ENCODE data around the gene LTO1.

Gene LTO1

DNA sequence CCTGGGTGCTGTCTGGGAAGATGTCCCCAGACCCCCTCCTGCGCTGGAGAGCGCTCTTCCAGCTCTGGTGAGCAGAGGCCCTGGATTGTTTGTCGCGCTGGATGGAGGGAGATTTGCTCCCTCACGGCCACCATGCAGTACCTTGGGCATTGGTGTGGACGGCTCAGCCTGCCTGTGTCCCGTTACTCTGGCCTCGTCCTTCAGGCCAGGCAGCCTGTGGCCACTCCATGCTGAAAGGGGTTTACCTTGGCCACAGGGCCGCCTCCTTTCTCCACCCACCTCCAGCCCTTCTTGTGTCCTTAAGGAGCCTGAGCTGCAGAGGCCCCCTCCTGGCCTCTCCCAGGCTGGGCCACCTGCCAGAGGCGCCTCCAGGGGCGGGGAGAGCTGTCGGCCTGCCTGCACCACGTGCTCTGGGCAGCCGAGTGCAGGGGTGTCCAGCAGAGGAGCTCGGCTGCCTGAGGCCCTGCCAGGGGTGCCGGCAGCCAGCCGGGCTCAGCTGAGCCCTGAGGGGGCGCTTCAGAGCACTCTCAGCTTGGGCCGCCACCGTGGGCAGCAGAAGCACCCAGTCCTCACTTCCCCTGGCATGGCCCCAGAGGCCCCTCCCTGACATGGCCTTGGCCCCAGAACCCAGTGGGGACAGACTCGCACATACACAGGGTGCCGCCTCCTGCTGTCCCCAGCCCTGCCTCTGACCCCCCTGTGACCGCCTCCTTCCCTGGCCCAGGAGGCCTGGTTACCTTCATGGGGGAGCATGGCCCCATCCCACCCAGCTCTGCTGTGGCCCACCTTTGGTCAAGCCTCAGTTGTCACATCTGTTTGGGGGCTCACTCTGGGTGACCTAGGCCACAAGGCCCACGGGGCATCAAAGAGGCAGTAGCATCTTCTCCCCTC, 30.8 kb downstream of the LTO1 start:
- no peak for DNase-seq

- DNase-seq: no peak
These were observed 31.5 kb downstream of the LTO1 start for GRCh38 chr11:69643646-69644045.

GRCh38 chr11:69642913-69643632, 32.1 kb downstream of the LTO1 start:
- DNase-seq: peak; percentile 72

DNA sequence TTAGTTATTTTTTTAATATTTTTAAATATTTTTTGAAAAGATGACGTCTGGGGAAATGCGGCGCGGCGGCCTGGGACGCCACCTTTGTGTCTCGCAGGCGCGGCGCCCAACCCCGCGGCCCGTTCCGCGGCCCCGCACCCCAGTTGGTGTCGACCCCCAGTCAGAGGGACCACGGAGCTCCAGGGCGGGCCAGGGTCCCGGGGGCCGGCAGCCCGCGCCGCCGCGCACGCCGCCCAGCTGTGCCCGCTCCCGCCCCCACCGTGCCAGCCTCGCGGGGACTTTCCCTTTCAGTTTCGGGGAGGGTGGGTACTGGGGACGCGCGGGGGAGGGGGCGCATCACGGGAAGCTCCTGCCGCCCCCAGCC, 32.6 kb downstream of the LTO1 start:
- DNase-seq: peak; percentile 69

GRCh38 chr11:69641681-69642548, 33.2 kb downstream of the LTO1 start:
- no peak for DNase-seq

DNA sequence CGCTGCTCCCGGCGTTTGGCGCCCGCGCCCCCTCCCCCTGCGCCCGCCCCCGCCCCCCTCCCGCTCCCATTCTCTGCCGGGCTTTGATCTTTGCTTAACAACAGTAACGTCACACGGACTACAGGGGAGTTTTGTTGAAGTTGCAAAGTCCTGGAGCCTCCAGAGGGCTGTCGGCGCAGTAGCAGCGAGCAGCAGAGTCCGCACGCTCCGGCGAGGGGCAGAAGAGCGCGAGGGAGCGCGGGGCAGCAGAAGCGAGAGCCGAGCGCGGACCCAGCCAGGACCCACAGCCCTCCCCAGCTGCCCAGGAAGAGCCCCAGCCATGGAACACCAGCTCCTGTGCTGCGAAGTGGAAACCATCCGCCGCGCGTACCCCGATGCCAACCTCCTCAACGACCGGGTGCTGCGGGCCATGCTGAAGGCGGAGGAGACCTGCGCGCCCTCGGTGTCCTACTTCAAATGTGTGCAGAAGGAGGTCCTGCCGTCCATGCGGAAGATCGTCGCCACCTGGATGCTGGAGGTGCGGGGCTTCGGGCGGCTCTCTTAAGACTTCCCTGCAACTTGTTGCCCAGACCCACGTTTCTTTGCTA, 34.1 kb downstream of the LTO1 start, which contains the start of gene CCND1:
TSS of gene CCND1 (plus strand) at position 162 of the 587 bp plus-strand sequence. CDS start at position 320, 158 bp downstream.
- DNase-seq: no peak

DNA sequence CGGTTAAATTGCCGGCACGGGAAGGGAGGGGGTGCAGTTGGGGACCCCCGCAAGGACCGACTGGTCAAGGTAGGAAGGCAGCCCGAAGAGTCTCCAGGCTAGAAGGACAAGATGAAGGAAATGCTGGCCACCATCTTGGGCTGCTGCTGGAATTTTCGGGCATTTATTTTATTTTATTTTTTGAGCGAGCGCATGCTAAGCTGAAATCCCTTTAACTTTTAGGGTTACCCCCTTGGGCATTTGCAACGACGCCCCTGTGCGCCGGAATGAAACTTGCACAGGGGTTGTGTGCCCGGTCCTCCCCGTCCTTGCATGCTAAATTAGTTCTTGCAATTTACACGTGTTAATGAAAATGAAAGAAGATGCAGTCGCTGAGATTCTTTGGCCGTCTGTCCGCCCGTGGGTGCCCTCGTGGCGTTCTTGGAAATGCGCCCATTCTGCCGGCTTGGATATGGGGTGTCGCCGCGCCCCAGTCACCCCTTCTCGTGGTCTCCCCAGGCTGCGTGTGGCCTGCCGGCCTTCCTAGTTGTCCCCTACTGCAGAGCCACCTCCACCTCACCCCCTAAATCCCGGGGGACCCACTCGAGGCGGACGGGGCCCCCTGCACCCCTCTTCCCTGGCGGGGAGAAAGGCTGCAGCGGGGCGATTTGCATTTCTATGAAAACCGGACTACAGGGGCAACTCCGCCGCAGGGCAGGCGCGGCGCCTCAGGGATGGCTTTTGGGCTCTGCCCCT, 34.7 kb downstream of the LTO1 start:
- no peak for DNase-seq

DNA sequence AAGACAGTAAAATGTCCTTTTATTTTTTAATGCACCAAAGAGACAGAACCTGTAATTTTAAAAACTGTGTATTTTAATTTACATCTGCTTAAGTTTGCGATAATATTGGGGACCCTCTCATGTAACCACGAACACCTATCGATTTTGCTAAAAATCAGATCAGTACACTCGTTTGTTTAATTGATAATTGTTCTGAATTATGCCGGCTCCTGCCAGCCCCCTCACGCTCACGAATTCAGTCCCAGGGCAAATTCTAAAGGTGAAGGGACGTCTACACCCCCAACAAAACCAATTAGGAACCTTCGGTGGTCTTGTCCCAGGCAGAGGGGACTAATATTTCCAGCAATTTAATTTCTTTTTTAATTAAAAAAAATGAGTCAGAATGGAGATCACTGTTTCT, 35.3 kb downstream of the LTO1 start:
- DNase-seq: no peak

DNA sequence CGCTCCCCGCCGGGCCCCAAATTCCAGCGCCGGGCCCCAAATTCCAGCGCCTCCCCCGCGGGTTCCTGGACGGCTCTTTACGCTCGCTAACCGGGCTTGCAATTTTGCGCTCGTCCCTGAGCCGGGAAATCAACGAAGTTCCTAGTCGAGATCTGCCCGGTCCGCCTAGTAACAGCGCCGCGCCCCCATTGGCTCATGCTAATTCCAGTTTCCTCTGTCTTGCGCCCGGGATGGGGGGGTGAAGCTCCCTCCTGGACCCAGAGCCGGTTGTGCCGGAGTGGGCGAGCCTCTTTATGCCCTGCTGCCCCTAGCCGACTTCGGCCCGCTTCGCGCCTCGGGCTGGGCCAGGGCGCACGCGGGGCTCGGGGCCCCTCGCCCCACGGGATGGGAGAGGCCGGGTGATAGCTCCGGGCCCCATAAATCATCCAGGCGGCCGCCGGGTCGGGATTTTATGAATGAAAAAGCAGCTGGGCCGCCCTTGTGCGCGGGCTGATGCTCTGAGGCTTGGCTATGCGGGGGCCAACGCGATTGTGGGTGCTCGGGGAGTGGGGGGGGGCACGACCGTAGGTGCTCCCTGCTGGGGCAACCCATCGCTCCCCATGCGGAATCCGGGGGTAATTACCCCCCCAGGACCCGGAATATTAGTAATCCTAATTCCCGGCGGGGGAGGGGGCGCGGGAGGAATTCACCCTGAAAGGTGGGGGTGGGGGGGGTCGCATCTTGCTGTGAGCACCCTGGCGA, 36.0 kb downstream of the LTO1 start:
- no peak for DNase-seq

- DNase-seq: no peak
These were observed 36.9 kb downstream of the LTO1 start for GRCh38 chr11:69637941-69638871.

DNA sequence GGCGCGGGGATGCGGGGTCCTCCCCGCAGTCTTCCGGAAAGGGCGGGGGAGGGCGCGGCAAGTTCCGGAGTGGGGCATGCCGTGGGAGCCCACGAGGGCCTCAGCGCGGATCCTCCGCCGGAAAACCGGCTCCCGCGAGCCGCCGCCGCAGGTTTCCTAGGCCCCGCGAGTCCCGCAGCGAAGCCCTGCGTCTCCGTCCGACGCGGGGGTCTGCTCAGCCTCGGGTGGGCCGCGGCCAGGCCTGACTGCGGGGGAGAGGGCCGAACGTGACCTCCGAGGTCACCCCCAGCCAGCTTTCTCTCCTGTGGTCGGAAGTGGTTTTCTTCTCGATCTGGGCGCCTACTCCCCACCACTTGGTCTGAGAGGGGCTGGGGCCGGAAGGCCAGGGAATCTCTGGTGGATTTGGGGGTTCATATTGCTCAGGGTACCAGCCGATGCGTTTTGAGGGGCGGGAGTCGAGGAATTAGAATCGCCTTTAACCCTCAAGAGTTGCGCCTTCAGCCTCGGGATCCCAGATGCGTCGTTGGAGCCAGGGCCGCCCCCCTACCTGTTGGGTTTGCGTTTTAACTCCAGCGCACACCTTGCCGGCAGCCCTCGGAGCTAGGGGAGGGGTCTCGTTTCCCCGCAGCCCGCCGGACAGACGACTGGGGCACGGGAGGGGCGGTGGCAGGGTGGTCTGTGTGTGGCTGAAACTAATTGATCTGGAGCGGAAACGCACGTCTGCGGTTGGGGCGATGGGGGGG, 37.8 kb downstream of the LTO1 start:
- no peak for DNase-seq

GRCh38 chr11:69636512-69637197, 38.5 kb downstream of the LTO1 start:
- DNase-seq: no peak

DNA sequence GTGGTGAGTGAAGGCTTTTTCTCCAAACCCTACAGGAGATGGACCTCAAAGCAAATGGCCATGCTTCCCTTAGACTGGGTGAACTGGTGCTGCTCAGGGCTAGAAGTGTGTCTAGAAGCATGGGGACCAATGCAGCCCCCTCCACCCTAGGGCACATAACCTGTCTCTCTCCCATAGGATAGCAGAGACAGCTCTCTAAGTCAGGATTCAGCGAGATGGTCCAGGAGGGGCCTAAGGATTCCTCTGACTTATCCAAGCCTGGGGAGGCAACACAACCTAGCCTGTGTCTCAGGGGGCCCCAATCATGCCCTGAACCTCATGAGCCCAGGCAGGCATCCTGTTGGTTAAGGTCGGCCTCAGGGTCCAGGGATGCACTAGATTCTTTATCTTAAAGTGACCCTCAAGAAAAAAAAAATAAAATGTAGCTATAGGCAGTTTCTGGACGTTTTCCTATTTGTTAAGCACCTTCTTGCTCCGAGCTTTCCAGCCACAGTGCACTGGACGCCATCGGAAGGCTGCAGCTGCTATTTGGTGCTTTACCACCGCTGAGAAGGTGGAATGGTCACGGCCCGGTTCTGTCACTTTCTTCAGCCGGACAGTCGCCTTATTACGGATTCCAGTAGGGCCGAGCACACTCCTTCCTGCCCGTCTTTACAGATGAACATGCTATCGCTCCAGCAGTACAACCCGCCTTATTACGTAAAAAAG, 39.2 kb downstream of the LTO1 start:
- DNase-seq: no peak

DNA sequence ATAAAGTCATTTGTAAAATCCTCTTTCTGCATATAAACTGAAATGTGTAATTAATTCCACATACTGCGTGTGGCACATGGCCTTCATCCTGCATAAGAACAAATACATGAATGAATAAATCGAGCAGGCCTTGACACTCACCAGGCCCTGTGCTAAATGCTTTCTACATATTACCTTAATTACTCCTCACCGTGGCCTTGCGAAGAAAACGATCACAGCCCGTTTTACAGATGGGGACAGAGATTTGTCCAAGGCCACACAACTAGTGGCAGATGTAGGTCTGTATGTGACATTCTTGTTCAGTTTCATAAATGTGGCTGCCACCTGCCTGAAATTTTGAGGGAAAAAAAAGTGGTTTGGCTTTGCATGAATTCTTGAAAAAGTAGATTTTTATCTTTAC, 40.0 kb downstream of the LTO1 start:
- no peak for DNase-seq

GRCh38 chr11:69634590-69634989, 40.6 kb downstream of the LTO1 start:
- no peak for DNase-seq

DNA sequence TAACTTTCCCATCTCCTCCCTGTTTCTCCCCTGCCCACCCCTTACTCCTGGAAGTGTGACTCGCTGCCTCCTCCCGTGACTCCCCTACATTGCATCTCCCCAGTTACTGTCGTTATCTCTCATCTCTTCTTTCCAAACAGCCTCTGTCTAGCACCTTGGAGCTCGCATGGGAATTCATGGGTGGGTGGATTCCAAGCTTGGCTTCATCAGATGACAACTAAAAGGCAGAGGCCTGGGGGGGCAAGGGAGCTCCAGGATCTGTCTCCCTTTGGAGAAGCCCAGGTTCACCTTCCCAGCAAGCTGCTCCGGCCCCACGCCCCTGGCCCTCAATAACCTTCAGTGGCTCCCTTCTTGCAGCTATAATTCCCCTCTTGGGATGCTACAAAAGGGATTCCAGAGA, 41.1 kb downstream of the LTO1 start:
- no peak for DNase-seq

GRCh38 chr11:69632900-69633299, 42.3 kb downstream of the LTO1 start:
- DNase-seq: no peak

- no peak for DNase-seq
These were observed 44.7 kb downstream of the LTO1 start for GRCh38 chr11:69630424-69630823.

All from activated T-cell treated with anti-CD3 and anti-CD28 coated beads for 4 hours (primary cell).